ENCODE data around the gene PRKAR1B.

DNA sequence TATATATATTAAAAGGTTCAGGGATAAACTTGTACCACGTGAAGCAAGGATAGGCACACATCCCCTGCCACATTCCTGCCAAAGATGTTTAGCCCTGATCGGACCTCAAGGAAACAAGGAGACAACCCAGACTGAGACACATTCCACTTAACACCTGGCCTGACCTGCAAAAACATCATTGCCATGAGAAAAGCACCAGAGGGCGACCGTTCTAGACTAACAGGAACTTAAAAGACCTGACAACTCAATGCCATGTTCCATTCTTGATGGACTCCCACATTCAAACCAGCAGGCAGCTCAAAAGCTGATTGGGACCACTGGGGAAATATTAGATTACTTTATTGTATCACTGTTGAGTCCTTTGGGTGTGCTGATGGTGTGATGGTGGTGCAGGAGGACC lies 199.4 kb downstream of the PRKAR1B start:
- TF ChIP-seq CTCF (tag by site-specific recombination; IDR thresholded peaks at IDR 0.05) (no peak), KLF7 (tag by site-specific recombination; IDR thresholded peaks at IDR 0.05; ENCODE audit: borderline replicate concordance) (no peak), ZNF146 (tag by site-specific recombination; IDR thresholded peaks at IDR 0.05) (no peak), ZNF585B (tag by site-specific recombination; IDR thresholded peaks at IDR 0.05) (no peak), ZNF510 (tag by site-specific recombination; IDR thresholded peaks at IDR 0.05; ENCODE audit: insufficient replicate concordance) (no peak), ATF2 (tag by site-specific recombination; IDR thresholded peaks at IDR 0.05; ENCODE audit: low read depth) (no peak), ZNF341 (tag by site-specific recombination; IDR thresholded peaks at IDR 0.05; ENCODE audit: low read depth) (no peak), ZNF549 (tag by site-specific recombination; IDR thresholded peaks at IDR 0.05) (no peak), ZSCAN18 (tag by site-specific recombination; IDR thresholded peaks at IDR 0.05) (no peak)
